DOHH2 (cell line): ENCODE data around the gene ADGRG4.

ENCODE experiments used
- H3F3A ChIP-seq: fragments of 200-600 bp; sonication (generic), shearing (Covaris generic); 2 replicates; pipeline ENCODE4 v1.6.0; 2016; ENCODE audit warnings: antibody characterized with exemption, mild to moderate bottlenecking; ENCODE audit not compliant: control insufficient read depth, insufficient read depth
- H3K27ac ChIP-seq: fragments of 200-600 bp; sonication (generic); 2 replicates; pipeline ENCODE4 v1.5.1; 2014; ENCODE audit warnings: low read depth, mild to moderate bottlenecking, low read length, moderate library complexity
- H3K27me3 ChIP-seq: fragments of 200-600 bp; sonication (generic); 2 replicates; pipeline ENCODE4 v1.6.1; 2014; ENCODE audit warnings: mild to moderate bottlenecking, low read length, mixed read lengths; ENCODE audit not compliant: control insufficient read depth
- H3K36me3 ChIP-seq: fragments of 200-600 bp; sonication (generic); 2 replicates; pipeline ENCODE4 v1.6.1; 2014; ENCODE audit warnings: mild to moderate bottlenecking, low read length, moderate library complexity, mixed read lengths; ENCODE audit not compliant: control insufficient read depth
- H3K4me1 ChIP-seq: fragments of 200-600 bp; sonication (generic); 2 replicates; pipeline ENCODE4 v1.6.1; 2014; ENCODE audit warnings: mild to moderate bottlenecking, low read length, mixed read lengths; ENCODE audit not compliant: control insufficient read depth
- H3K4me2 ChIP-seq: fragments of 200-600 bp; sonication (generic); 2 replicates; pipeline ENCODE4 v1.6.0; 2014; ENCODE audit warnings: mild to moderate bottlenecking, low read length, moderate library complexity
- H3K4me3 ChIP-seq: fragments of 200-600 bp; sonication (generic); 2 replicates; pipeline ENCODE4 v1.5.1; 2014; ENCODE audit warnings: mild to moderate bottlenecking, low read length, mixed read lengths
- H3K79me2 ChIP-seq: fragments of 200-600 bp; sonication (generic); 2 replicates; pipeline ENCODE4 v1.6.1; 2014; ENCODE audit warnings: mild to moderate bottlenecking, low read length, mixed read lengths; ENCODE audit not compliant: control insufficient read depth
- H3K9me2 ChIP-seq: fragments of 200-600 bp; sonication (generic); replicated peaks from 2 replicates; pipeline ENCODE4 v1.6.1; 2014; ENCODE audit warnings: mild to moderate bottlenecking, low read length, mixed read lengths; ENCODE audit not compliant: control insufficient read depth
- H3K9me3 ChIP-seq: fragments of 200-600 bp; sonication (generic); 2 replicates; pipeline ENCODE4 v1.6.1; 2014; ENCODE audit warnings: antibody characterized with exemption, low read length, mixed read lengths; ENCODE audit not compliant: control insufficient read depth, insufficient read depth
- H4K20me1 ChIP-seq: fragments of 200-600 bp; sonication (generic); 2 replicates; pipeline ENCODE4 v1.6.0; 2014; ENCODE audit warnings: low read depth, mild to moderate bottlenecking, antibody characterized with exemption, low read length, moderate library complexity; ENCODE audit not compliant: control insufficient read depth, insufficient read depth
- CTCF ChIP-seq: fragments of 200-600 bp; sonication (generic); IDR thresholded peaks from one replicate; pipeline ENCODE4 v1.5.1; 2014; ENCODE audit warnings: antibody characterized with exemption, mild to moderate bottlenecking, low read depth, low read length; ENCODE audit not compliant: poor library complexity, severe bottlenecking
- EZH2phosphoT487 ChIP-seq: fragments of 200-600 bp; sonication (generic); IDR thresholded peaks from 2 replicates; pipeline ENCODE4 v1.6.1; 2017; ENCODE audit warnings: borderline replicate concordance, mild to moderate bottlenecking, antibody characterized with exemption, low read length, moderate library complexity, mixed read lengths

The ADGRG4 gene

GRCh38 chrX:136318156-136318555, 17.4 kb downstream of the ADGRG4 start:
- H4K20me1 ChIP-seq = no peaks in the 10 kb centered on the region
- no peaks in the 10 kb centered on the region for H3F3A ChIP-seq
- TF ChIP-seq CTCF (no peak), EZH2phosphoT487 (no peak)
- H3K36me3 ChIP-seq = no peaks in the 10 kb centered on the region
- no peaks in the 10 kb centered on the region for H3K27me3 ChIP-seq
- H3K27ac ChIP-seq = no peak overlapping the region
- no peak overlapping the region for H3K4me3 ChIP-seq
- H3K4me1 ChIP-seq = no peaks in the 10 kb centered on the region
- no peaks in the 10 kb centered on the region for H3K9me2 ChIP-seq
- no peaks in the 10 kb centered on the region for H3K79me2 ChIP-seq
- H3K9me3 ChIP-seq = no peaks in the 10 kb centered on the region
- H3K4me2 ChIP-seq = no peak overlapping the region

GRCh38 chrX:136318895-136319597, 18.3 kb downstream of the ADGRG4 start:
- no peak for TF ChIP-seq EZH2phosphoT487
- TF ChIP-seq CTCF = no peak

GRCh38 chrX:136319600-136319999, 18.8 kb downstream of the ADGRG4 start:
- no peak for TF ChIP-seq CTCF
- TF ChIP-seq EZH2phosphoT487 = no peak
- H3K27ac ChIP-seq = no peak overlapping the region
- no peak overlapping the region for H3K4me2 ChIP-seq
- no peaks in the 10 kb centered on the region for H3K27me3 ChIP-seq
- no peaks in the 10 kb centered on the region for H3F3A ChIP-seq
- H3K36me3 ChIP-seq = no peaks in the 10 kb centered on the region
- H3K4me1 ChIP-seq = no peaks in the 10 kb centered on the region
- no peaks in the 10 kb centered on the region for H3K79me2 ChIP-seq
- no peaks in the 10 kb centered on the region for H4K20me1 ChIP-seq
- no peaks in the 10 kb centered on the region for H3K9me3 ChIP-seq
- H3K4me3 ChIP-seq = no peak overlapping the region
- no peaks in the 10 kb centered on the region for H3K9me2 ChIP-seq

More at GRCh38 chrX:136318895-136319597, 18.3 kb downstream of the ADGRG4 start:
- Histone ChIP-seq H3K4me1 (no peaks in the 10 kb centered on the region), H4K20me1 (no peaks in the 10 kb centered on the region), H3K9me3 (no peaks in the 10 kb centered on the region), H3K4me3 (no peak overlapping the region), H3K79me2 (no peaks in the 10 kb centered on the region), H3K36me3 (no peaks in the 10 kb centered on the region), H3K9me2 (no peaks in the 10 kb centered on the region), H3K27me3 (no peaks in the 10 kb centered on the region), H3K4me2 (no peak overlapping the region), H3K27ac (no peak overlapping the region), H3F3A (no peaks in the 10 kb centered on the region)
